ENCODE results near the gene NOP14. TPM values are rescaled to one million over a fixed set of nuclear protein-coding genes. Genes with fewer than 3 reads are reported as not detected.
A peak's percentile ranks its signal among the peaks of the same experiment; 100 is the strongest.

The NOP14 gene
- total RNA-seq, 2 donors from 2014 or later, result 16.0 to 17.8 TPM

GRCh38 chr4:2971275-2971674 is 8.1 kb upstream of the NOP14 start:
- Histone ChIP-seq H3K27me3 (replicated peaks; ENCODE audit: insufficient read depth) (no peaks in the 10 kb centered on the region), H3K27ac (no peak overlapping the region), H3K36me3 (no peaks in the 10 kb centered on the region), H3K4me1 (replicated peaks) (no peaks in the 10 kb centered on the region), H3K4me3 (no peak overlapping the region), H3K9me3 (no peaks in the 10 kb centered on the region)
- no peak for DNase-seq (ENCODE audit: low spot score)
- intact Hi-C loops (cut with DNase I), result no loop called here
- TF ChIP-seq POLR2A (IDR thresholded peaks at IDR 0.05), result no peak
- no peak for TF ChIP-seq CTCF (IDR thresholded peaks at IDR 0.05)
- TF ChIP-seq POLR2AphosphoS5 (IDR thresholded peaks at IDR 0.05), result no peak
- 90% methylated on average over 3 of the region's 3 CpGs for WGBS

- no peak for DNase-seq (ENCODE audit: low spot score)
- no peaks in the 10 kb centered on the region for H3K27me3 ChIP-seq (replicated peaks; ENCODE audit: insufficient read depth)
- 58% methylated on average over 3 of the region's 3 CpGs for WGBS
- H3K4me3 ChIP-seq, result no peak overlapping the region
- H3K9me3 ChIP-seq, result no peaks in the 10 kb centered on the region
- TF ChIP-seq CTCF (IDR thresholded peaks at IDR 0.05) (no peak), POLR2AphosphoS5 (IDR thresholded peaks at IDR 0.05) (no peak), POLR2A (IDR thresholded peaks at IDR 0.05) (no peak)
- H3K4me1 ChIP-seq (replicated peaks), result no peaks in the 10 kb centered on the region
- no peaks in the 10 kb centered on the region for H3K36me3 ChIP-seq
- intact Hi-C loops (cut with DNase I), result no loop called here
- H3K27ac ChIP-seq, result no peak overlapping the region
Observed at GRCh38 chr4:2968381-2968780, 5.2 kb upstream of the NOP14 start.

- intact Hi-C loops (cut with DNase I), result no loop called here
Observed at GRCh38 chr4:2965262-2965661, 2.1 kb upstream of the NOP14 start.

GRCh38 chr4:2964706-2965258 is 1.6 kb upstream of the NOP14 start:
- Histone ChIP-seq H3K27me3 (replicated peaks; ENCODE audit: insufficient read depth) (no peaks in the 10 kb centered on the region), H3K27ac (no peak overlapping the region), H3K9me3 (no peaks in the 10 kb centered on the region), H3K4me3 (no peak overlapping the region), H3K4me1 (replicated peaks) (no peaks in the 10 kb centered on the region), H3K36me3 (no peaks in the 10 kb centered on the region)
- intact Hi-C loops (cut with DNase I), result loop anchor here (5.0 kb wide), 2 partner anchors 202 to 547 kb away; partner anchors contain the start of genes CFAP99 and ZFYVE28
- DNase-seq (ENCODE audit: low spot score), result no peak
- TF ChIP-seq POLR2A (IDR thresholded peaks at IDR 0.05) (no peak), POLR2AphosphoS5 (IDR thresholded peaks at IDR 0.05) (no peak), CTCF (IDR thresholded peaks at IDR 0.05) (no peak)
- WGBS, result 58% methylated on average over 5 of the region's 5 CpGs

More at GRCh38 chr4:2965262-2965661, 2.1 kb upstream of the NOP14 start:
- WGBS, result 94% methylated on average over 16 of the region's 16 CpGs
- DNase-seq (ENCODE audit: low spot score), result no peak
- TF ChIP-seq CTCF (IDR thresholded peaks at IDR 0.05), result no peak
- TF ChIP-seq POLR2A (IDR thresholded peaks at IDR 0.05), result no peak
- no peaks in the 10 kb centered on the region for H3K27me3 ChIP-seq (replicated peaks; ENCODE audit: insufficient read depth)
- H3K4me3 ChIP-seq, result no peak overlapping the region
- no peak overlapping the region for H3K27ac ChIP-seq
- no peaks in the 10 kb centered on the region for H3K36me3 ChIP-seq
- no peaks in the 10 kb centered on the region for H3K4me1 ChIP-seq (replicated peaks)
- no peaks in the 10 kb centered on the region for H3K9me3 ChIP-seq

- Histone ChIP-seq H3K27me3 (replicated peaks; ENCODE audit: insufficient read depth) (no peaks in the 10 kb centered on the region), H3K9me3 (no peaks in the 10 kb centered on the region), H3K4me3 (peak overlapping the region; percentile 97), H3K27ac (peak overlapping the region; percentile 71 to 72), H3K4me1 (replicated peaks) (no peaks in the 10 kb centered on the region), H3K36me3 (no peaks in the 10 kb centered on the region)
- 1% methylated on average over 9 of the region's 38 CpGs for WGBS
- DNase-seq (ENCODE audit: low spot score), result no peak
- no peak for TF ChIP-seq POLR2A (IDR thresholded peaks at IDR 0.05)
- TF ChIP-seq POLR2AphosphoS5 (IDR thresholded peaks at IDR 0.05), result no peak
- no peak for TF ChIP-seq CTCF (IDR thresholded peaks at IDR 0.05)
- intact Hi-C loops (cut with DNase I), result loop anchor here (5.0 kb wide), 2 partner anchors 202 to 547 kb away; partner anchors contain the start of genes CFAP99 and ZFYVE28
Observed at GRCh38 chr4:2963966-2964471, 813 bp upstream of the NOP14 start.
